Esophagus squamous epithelium (tissue), 4 donors: ENCODE measurements around the gene ZNF547.

Experiments used
- CTCF ChIP-seq, 6 experiments: fragments of 450-650 bp in 4 of 6; fragments of 200-600 bp in 2 of 6; sonication (generic) in 2 of 6; IDR thresholded peaks; one replicate each; pipeline ENCODE4 v1.5.1; 2016 to 2019; ENCODE audit warnings: antibody characterized with exemption in 6 of 6, mild to moderate bottlenecking in 4 of 6, moderate library complexity in 4 of 6
- POLR2A ChIP-seq, 4 donors: fragments of 450-650 bp; IDR thresholded peaks; one replicate each; pipeline ENCODE4 v1.6.1; 2017; ENCODE audit warnings: antibody characterized with exemption in 4 of 4, mild to moderate bottlenecking in 4 of 4, moderate library complexity in 3 of 4

GRCh38 chr19:57403737-57404563 is 40.6 kb downstream of the ZNF547 start:
- TF ChIP-seq CTCF (IDR thresholded peaks at IDR 0.05): no peak
- no peak for TF ChIP-seq POLR2A (IDR thresholded peaks at IDR 0.05)
